ENCODE measurements around the gene BABAM1. TPM values are rescaled to one million over a fixed set of nuclear protein-coding genes. Genes with fewer than 3 reads are reported as not detected.

Gene BABAM1
- total and polyA plus RNA-seq, 9 of the 15 experiments (the other 6 are each of a cell fraction or from before 2014, with no cell fraction given), result 14.7 to 160 (median 113) TPM

GRCh38 chr19:17305517-17306284 lies 38.5 kb downstream of the BABAM1 start, which contains the start of gene MRPL34 (continued):
- TF ChIP-seq, protein P1, sequence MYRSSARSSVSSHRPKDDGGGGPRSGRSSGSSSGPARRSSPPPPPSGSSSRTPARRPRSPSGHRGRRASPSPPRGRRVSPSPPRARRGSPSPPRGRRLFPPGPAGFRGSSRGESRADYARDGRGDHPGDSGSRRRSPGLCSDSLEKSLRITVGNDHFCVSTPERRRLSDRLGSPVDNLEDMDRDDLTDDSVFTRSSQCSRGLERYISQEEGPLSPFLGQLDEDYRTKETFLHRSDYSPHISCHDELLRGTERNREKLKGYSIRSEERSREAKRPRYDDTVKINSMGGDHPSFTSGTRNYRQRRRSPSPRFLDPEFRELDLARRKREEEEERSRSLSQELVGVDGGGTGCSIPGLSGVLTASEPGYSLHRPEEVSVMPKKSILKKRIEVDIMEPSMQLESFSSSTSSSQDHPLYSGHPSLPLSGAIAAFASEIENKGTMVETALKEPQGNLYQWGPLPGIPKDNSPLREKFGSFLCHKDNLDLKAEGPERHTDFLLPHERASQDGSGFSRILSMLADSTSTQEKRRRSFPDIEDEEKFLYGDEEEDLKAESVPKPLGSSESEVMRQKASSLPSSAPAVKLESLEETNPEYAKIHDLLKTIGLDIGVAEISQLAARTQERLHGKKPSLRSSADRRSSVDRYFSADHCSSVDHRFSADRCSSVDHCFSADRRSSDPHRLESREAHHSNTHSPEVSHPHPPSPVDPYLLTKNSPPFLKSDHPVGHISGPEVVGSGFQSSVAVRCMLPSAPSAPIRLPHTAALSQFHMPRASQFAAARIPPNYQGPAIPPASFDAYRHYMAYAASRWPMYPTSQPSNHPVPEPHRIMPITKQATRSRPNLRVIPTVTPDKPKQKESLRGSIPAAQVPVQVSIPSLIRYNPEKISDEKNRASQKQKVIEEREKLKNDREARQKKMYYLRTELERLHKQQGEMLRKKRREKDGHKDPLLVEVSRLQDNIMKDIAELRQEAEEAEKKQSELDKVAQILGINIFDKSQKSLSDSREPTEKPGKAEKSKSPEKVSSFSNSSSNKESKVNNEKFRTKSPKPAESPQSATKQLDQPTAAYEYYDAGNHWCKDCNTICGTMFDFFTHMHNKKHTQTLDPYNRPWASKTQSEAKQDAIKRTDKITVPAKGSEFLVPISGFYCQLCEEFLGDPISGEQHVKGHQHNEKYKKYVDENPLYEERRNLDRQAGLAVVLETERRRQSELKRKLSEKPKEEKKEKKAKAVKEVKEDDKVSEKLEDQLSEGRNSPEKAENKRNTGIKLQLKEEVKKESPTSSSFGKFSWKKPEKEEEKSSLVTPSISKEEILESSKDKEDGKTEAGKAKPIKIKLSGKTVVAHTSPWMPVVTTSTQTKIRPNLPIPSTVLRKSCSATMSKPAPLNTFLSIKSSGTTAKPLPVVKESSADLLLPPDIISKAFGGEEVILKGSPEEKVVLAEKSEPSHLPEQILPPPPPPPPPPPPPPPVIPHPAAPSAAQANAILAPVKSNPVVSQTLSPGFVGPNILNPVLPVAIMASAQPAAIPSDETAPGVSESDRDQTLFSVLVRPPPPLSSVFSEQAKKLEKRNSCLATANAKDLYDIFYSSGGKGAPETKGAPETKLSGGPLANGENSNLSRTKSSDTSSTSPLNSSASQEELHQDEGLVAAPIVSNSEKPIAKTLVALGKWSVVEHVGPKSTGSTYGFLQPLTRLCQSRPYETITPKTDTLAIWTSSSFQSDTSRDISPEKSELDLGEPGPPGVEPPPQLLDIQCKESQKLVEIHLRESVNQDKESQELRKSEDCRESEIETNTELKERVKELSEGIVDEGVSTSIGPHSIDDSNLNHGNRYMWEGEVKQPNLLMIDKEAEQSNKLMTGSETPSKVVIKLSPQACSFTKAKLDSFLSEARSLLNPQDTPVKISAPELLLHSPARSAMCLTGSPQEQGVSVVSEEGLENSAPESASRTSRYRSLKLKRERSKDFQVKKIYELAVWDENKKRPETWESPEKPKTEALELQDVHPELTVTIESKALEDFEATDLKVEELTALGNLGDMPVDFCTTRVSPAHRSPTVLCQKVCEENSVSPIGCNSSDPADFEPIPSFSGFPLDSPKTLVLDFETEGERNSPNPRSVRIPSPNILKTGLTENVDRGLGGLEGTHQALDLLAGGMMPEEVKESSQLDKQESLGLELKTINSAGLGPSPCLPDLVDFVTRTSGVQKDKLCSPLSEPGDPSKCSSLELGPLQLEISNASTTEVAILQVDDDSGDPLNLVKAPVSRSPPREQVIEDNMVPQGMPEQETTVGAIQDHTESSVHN (IDR thresholded peaks at IDR 0.05; ENCODE audit: borderline replicate concordance in 1 of 2, low read depth in 1 of 2), result no peak
- no peak for TF ChIP-seq ARNT (IDR thresholded peaks at IDR 0.05)
- TF ChIP-seq SMAD1 (IDR thresholded peaks at IDR 0.05; ENCODE audit: low read depth, low read length, partially characterized antibody), result no peak
- TF ChIP-seq CTBP1 (IDR thresholded peaks at IDR 0.05; ENCODE audit: borderline replicate concordance), result peak; percentile 96
- TF ChIP-seq NFXL1 (CRISPR knock-in tag; IDR thresholded peaks at IDR 0.05), result no peak
- TF ChIP-seq ZNF232 (CRISPR knock-in tag; IDR thresholded peaks at IDR 0.05), result no peak
- TF ChIP-seq, protein P2, sequence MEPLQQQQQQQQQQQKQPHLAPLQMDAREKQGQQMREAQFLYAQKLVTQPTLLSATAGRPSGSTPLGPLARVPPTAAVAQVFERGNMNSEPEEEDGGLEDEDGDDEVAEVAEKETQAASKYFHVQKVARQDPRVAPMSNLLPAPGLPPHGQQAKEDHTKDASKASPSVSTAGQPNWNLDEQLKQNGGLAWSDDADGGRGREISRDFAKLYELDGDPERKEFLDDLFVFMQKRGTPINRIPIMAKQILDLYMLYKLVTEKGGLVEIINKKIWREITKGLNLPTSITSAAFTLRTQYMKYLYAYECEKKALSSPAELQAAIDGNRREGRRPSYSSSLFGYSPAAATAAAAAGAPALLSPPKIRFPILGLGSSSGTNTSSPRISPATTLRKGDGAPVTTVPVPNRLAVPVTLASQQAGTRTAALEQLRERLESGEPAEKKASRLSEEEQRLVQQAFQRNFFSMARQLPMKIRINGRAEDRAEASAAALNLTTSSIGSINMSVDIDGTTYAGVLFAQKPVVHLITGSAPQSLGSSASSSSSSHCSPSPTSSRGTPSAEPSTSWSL (CRISPR knock-in tag; IDR thresholded peaks at IDR 0.05; ENCODE audit: borderline replicate concordance), result 0 out of 2 replicates have a peak, but pooled peaks have one; percentile 76
- peak; percentile 51; the same call in 1 of the 2 replicates for TF ChIP-seq ZSCAN29 (IDR thresholded peaks at IDR 0.05)

Data from K562 (cell line).